Astrocyte of the spinal cord (primary cell): Measurements from ENCODE around the gene NBDY.

Experiments used
- DNase-seq: peaks from one replicate; pipeline ENCODE4 v3.0.0; 2011; ENCODE audit warnings: low read depth, low spot score
- H3K4me3 ChIP-seq: 2 replicates; pipeline ENCODE4 v1.5.1; 2011; ENCODE audit warnings: low read depth, mild to moderate bottlenecking, low read length, moderate library complexity
- in situ Hi-C: cut with HindIII; loops from 2 replicates; pipeline ENCODE4 v1.10.0; 2017; ENCODE audit warnings: low sequenced_read_pairs
- TF ChIP-seq, protein P1 (sequence below): IDR thresholded peaks from 2 replicates; pipeline ENCODE4 v1.5.1; 2012; ENCODE audit warnings: low read depth, mild to moderate bottlenecking, low read length, inconsistent platforms

Gene NBDY

DNA sequence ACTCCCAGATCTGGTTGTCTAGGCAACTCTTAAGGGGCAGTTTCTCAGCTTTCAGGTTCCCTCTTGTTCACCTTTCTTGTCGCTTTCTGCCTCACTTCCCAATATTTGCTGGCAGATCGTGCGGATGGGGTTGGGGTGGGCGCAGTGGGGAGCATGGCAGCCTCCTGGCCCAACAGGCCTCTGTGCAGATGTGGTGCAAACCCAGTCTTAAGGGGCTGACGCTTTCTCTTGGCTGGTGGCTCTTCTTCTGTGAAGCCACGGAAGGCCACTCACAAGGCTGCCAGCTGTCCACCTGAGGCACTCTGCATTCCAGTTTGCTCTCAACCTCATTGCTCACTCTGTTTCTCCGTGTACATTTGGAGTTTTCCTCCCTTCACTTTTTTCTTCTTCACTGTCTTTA, 61.7 kb downstream of the NBDY start:
- DNase-seq, result no peak
- in situ Hi-C loops, result no loop called here
- no peak overlapping the region for H3K4me3 ChIP-seq
- TF ChIP-seq, protein P1, sequence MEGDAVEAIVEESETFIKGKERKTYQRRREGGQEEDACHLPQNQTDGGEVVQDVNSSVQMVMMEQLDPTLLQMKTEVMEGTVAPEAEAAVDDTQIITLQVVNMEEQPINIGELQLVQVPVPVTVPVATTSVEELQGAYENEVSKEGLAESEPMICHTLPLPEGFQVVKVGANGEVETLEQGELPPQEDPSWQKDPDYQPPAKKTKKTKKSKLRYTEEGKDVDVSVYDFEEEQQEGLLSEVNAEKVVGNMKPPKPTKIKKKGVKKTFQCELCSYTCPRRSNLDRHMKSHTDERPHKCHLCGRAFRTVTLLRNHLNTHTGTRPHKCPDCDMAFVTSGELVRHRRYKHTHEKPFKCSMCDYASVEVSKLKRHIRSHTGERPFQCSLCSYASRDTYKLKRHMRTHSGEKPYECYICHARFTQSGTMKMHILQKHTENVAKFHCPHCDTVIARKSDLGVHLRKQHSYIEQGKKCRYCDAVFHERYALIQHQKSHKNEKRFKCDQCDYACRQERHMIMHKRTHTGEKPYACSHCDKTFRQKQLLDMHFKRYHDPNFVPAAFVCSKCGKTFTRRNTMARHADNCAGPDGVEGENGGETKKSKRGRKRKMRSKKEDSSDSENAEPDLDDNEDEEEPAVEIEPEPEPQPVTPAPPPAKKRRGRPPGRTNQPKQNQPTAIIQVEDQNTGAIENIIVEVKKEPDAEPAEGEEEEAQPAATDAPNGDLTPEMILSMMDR, result no peak

DNA sequence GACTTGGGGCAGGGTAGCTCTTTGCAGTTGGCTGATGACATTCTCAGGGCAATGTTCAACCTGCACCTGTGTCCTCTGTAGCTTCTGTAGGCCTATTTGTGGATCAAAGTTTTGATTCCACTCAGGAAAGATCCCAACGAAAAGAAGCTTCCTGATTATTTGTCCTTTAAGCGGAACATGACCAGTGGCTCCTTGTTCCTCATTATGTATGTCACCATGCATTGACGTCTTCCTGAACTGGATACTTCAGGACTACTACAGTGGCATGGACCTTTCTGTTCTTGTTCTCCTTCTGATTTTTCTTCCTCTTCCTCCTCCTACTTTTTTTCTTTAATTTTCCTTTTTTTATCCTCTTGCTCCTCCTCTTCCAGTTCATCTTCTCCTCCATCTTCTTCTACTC, 62.4 kb downstream of the NBDY start:
- H3K4me3 ChIP-seq, result no peak overlapping the region
- TF ChIP-seq, protein P1, result no peak
- no peak for DNase-seq
- in situ Hi-C loops, result no loop called here

DNA sequence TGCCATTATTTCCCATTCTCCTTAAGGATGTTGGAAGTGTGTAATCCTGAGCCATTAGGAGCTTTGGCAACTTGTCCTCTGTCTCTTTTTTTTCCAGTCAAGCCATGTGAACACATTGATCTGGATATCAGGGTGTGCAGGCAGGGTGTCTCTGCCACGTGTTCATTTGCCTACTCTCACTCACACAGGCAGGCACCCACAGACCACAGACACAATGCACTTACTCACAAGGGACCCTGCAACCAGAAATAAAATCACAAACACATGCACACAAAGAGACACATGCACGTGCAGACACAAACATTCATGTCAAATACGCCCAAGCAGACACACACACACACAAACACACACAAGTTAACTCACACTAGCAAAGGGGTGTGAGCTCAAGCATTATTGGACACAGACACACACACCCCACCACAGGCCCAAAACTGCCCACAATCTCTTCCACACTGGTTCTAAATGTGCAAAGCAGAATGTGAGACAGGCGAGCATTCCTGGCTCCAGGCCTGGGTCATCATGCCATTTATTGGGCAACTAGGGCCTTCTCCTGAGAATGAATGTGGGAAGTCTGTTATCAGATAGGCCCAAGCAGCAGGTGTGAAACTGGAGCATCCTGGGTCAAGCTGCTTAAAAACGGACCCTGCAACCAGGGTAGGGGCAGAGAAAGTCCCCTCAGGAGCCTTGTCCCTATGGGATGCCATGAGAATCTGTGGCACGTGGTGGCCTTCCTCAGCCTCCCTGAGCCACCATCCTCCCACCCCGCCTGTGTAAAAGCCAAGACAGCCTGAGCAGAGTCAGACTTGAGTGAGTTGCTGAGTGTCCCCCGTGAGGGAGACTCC, 63.4 kb downstream of the NBDY start:
- H3K4me3 ChIP-seq, result no peak overlapping the region
- in situ Hi-C loops, result no loop called here
- no peak for DNase-seq
- TF ChIP-seq, protein P1, result no peak

DNA sequence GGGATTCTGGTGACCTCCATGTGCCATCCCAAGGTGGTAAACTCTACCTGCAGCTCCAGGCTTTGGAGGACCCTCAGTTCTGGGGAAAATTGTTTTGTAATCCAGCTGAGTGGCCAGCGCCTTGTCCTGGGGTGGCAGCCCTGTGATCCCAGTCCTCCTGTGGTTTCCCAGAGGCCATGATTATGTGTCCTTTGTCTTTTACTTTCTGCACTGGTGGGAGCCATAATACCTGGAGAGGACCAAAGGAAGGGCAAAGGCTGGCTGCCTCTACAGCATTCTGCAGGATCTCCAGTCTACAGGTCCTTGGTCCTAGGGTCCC, 64.0 kb downstream of the NBDY start:
- H3K4me3 ChIP-seq, result no peak overlapping the region
- TF ChIP-seq, protein P1, result no peak
- DNase-seq, result no peak
- in situ Hi-C loops, result no loop called here

DNA sequence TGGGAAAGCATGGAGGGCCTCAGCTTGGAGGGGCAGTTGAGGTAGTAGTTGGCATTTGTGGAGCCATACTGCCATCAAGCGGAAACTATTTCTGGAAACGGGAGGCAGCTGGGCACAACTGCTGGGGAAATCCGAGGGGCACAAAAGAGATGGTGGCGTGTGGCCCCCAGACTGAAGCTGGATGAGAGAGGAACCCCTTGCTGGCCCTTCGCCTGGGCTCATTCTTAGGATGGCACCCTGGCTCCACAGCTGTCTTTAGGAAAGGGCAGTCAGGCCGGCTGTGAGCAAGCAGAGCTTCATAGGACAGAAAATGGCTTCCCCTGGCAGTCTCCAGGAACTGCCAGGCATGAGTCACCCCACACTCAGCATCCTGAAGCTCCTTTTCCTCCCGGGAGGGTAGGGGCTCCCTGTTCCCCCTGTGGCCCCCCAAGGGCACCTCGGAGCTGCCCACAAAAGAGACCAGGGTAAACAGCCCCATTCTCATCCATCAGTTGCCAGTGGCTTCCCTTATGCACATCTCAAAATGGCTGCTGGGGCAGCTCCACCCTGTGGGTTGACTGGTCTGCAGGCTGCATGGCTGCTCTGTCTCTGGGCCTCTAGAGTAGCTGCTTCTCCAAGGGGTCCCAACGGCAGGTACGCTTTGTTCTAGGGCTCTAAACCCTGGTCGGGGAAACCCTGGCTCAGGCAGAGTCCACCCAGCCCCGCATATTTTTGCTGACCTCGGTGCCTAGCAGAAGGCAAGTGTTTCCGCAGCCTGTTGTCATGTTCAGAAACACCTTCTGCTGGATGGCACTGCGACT, 64.7 kb downstream of the NBDY start:
- DNase-seq, result no peak
- H3K4me3 ChIP-seq, result no peak overlapping the region
- in situ Hi-C loops, result no loop called here
- TF ChIP-seq, protein P1, result no peak

DNA sequence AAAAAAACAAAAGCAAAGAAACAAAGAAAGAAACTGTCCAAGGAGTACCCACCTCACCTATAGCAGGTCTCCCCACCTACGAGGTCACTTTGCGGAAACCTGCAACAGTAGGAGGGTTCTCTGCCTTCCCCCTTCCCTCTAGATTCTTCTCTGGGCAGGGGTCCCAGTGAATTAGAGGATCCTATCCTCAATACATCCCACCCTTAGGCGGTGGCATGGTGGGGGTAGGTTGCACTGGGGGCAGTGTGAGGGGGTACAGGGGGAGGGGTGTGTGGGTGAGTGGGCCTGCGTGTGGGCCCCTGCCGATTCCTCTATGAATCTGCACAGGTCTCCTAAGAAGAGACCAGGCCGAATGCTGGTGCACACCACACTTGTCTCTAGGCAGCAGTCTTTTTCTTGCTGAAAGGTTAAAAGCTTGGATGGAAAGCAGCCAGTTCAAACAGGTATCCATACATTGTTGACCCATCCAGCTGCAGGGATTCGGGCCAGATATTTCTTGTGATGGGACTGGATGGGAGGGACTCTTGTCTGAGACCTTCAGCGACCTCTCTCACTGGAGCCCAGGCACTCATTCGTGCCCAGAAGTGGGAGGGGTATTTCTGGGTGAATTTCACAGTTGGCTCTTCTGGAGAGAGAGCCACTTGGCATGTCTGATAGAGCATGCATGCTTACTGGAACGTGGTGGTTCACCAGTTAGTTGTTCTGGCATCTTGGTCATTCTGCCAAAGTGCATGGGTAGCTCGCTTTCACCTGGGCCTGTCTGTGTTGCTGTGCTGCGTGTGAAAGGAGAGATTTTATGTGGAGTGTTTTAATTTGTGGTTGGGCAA, 65.6 kb downstream of the NBDY start:
- TF ChIP-seq, protein P1, result no peak
- DNase-seq, result no peak
- in situ Hi-C loops, result no loop called here
- no peak overlapping the region for H3K4me3 ChIP-seq
